Esophagus muscularis mucosa (tissue), 4 donors: ENCODE measurements around the gene NUP43.

Experiments
- CTCF ChIP-seq, 3 experiments: fragments of 200-600 bp in 2 of 3; fragments of 450-650 bp in 1 of 3; sonication (generic) in 2 of 3; IDR thresholded peaks; one replicate each; pipeline ENCODE4 v1.5.1; 2017 to 2019; ENCODE audit warnings: antibody characterized with exemption in 3 of 3, mild to moderate bottlenecking in 2 of 3, moderate library complexity in 1 of 3
- EP300 ChIP-seq: sonication (generic); formaldehyde crosslinking; IDR thresholded peaks from one replicate; pipeline ENCODE4 v1.6.1; 2017; ENCODE audit warnings: antibody characterized with exemption
- POLR2A ChIP-seq: fragments of 450-650 bp; IDR thresholded peaks from one replicate; pipeline ENCODE4 v1.6.1; 2017; ENCODE audit warnings: antibody characterized with exemption, moderate library complexity, mild to moderate bottlenecking, low read depth

DNA sequence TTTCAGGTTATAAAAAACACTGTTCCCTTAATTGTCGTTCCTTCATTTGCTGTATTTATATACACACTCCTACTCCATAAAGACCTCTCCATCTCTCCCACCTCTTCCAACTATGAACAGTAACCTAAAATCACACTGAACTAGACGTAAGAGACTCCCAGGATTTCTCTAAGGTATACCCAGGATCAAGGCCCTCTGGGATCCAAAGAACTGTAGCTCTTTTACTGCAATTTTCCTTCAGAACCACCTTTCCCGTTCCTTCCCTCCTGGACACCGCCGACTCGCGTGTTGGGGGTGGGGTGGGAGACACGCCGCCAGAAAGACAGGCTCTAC, 29.1 kb downstream of the NUP43 start:
- no peak for TF ChIP-seq POLR2A
- no peak for TF ChIP-seq CTCF (IDR thresholded peaks at IDR 0.05)
- no peak for TF ChIP-seq EP300
